H9 (cell line): ENCODE measurements around the gene GATAD2B. TPM values are rescaled to one million over a fixed set of nuclear protein-coding genes. Genes with fewer than 3 reads are reported as not detected.

Source experiments
- DNase-seq: peaks from one replicate; pipeline ENCODE4 v3.0.0-alpha.2; 2017
- H2AFZ ChIP-seq: one replicate; pipeline ENCODE4 v1.6.1; 2013; ENCODE audit warnings: mild to moderate bottlenecking, low read length, control low read depth, moderate library complexity
- H2AK5ac ChIP-seq: 2 replicates; pipeline ENCODE4 v1.6.1; 2013; ENCODE audit warnings: low read length, control low read depth, mixed read lengths; ENCODE audit not compliant: insufficient read length
- H2BK120ac ChIP-seq: one replicate; pipeline ENCODE4 v1.6.1; 2013; ENCODE audit warnings: low read depth, mild to moderate bottlenecking, low read length, control low read depth, inconsistent platforms; ENCODE audit not compliant: poor library complexity, severe bottlenecking
- H2BK12ac ChIP-seq: 2 replicates; pipeline ENCODE4 v1.6.1; 2013; ENCODE audit warnings: low read length, control low read depth, mixed read lengths, low read depth; ENCODE audit not compliant: insufficient read length
- H2BK15ac ChIP-seq: 2 replicates; pipeline ENCODE4 v1.6.1; 2013; ENCODE audit warnings: low read depth, low read length, control low read depth
- H2BK20ac ChIP-seq: one replicate; pipeline ENCODE4 v1.6.1; 2013; ENCODE audit warnings: low read depth, mild to moderate bottlenecking, low read length, control low read depth, inconsistent platforms; ENCODE audit not compliant: poor library complexity, severe bottlenecking
- H2BK5ac ChIP-seq: 2 replicates; pipeline ENCODE4 v1.6.1; 2013; ENCODE audit warnings: low read length, control low read depth, mixed read lengths; ENCODE audit not compliant: insufficient read length
- H3K14ac ChIP-seq: 2 replicates; pipeline ENCODE4 v1.6.1; 2013; ENCODE audit warnings: low read length, control low read depth; ENCODE audit not compliant: insufficient read depth
- H3K18ac ChIP-seq: 2 replicates; pipeline ENCODE4 v1.6.1; 2013; ENCODE audit warnings: low read depth, mild to moderate bottlenecking, mixed read lengths, low read length, control low read depth; ENCODE audit not compliant: insufficient read length
- H3K23ac ChIP-seq: 2 replicates; pipeline ENCODE4 v1.6.1; 2013; ENCODE audit warnings: low read length, control low read depth, mixed read lengths, low read depth; ENCODE audit not compliant: insufficient read length
- H3K23me2 ChIP-seq: 2 replicates; pipeline ENCODE4 v1.6.1; 2013; ENCODE audit warnings: low read depth, mild to moderate bottlenecking, mixed read lengths, low read length, control low read depth; ENCODE audit not compliant: insufficient read length, poor library complexity, severe bottlenecking
- H3K27ac ChIP-seq: 2 replicates; pipeline ENCODE4 v1.5.1; 2013; ENCODE audit warnings: low read length, control low read depth, mixed read lengths, low read depth; ENCODE audit not compliant: insufficient read length
- H3K27me3 ChIP-seq: 2 replicates; pipeline ENCODE4 v1.6.1; 2013; ENCODE audit warnings: low read length, control low read depth, inconsistent platforms; ENCODE audit not compliant: insufficient read depth
- H3K4ac ChIP-seq: 2 replicates; pipeline ENCODE4 v1.6.1; 2013; ENCODE audit warnings: low read depth, mild to moderate bottlenecking, control low read depth, inconsistent platforms, low read length, moderate library complexity
- H3K4me1 ChIP-seq: 2 replicates; pipeline ENCODE4 v1.6.1; 2013; ENCODE audit warnings: low read length, control low read depth, inconsistent platforms; ENCODE audit not compliant: insufficient read depth
- H3K4me2 ChIP-seq: 2 replicates; pipeline ENCODE4 v1.6.1; 2013; ENCODE audit warnings: low read length, control low read depth, mixed read lengths; ENCODE audit not compliant: insufficient read length, insufficient read depth
- H3K56ac ChIP-seq: 2 replicates; pipeline ENCODE4 v1.6.1; 2013; ENCODE audit warnings: low read depth, mild to moderate bottlenecking, mixed read lengths, low read length, control low read depth; ENCODE audit not compliant: insufficient read length
- H3K79me1 ChIP-seq: 2 replicates; pipeline ENCODE4 v1.6.1; 2013; ENCODE audit warnings: low read depth, mild to moderate bottlenecking, moderate library complexity, low read length, control low read depth, inconsistent platforms; ENCODE audit not compliant: insufficient read depth, poor library complexity, severe bottlenecking
- H3K79me2 ChIP-seq: 2 replicates; pipeline ENCODE4 v1.6.1; 2013; ENCODE audit warnings: low read length, control low read depth, inconsistent platforms; ENCODE audit not compliant: insufficient read depth
- H3K9ac ChIP-seq: 2 replicates; pipeline ENCODE4 v1.6.1; 2013; ENCODE audit warnings: low read length, control low read depth, mixed read lengths; ENCODE audit not compliant: insufficient read length; ENCODE audit errors: extremely low read depth
- H3K9me3 ChIP-seq: one replicate; pipeline ENCODE4 v1.6.1; 2013; ENCODE audit warnings: low read depth, low read length, inconsistent platforms; ENCODE audit not compliant: control insufficient read depth
- H3T11ph ChIP-seq: one replicate; pipeline ENCODE4 v1.6.1; 2013; ENCODE audit warnings: mild to moderate bottlenecking, low read length, control low read depth, inconsistent platforms
- H4K20me1 ChIP-seq: one replicate; pipeline ENCODE4 v1.6.1; 2013; ENCODE audit not compliant: control insufficient read depth, insufficient read length, insufficient read depth
- H4K5ac ChIP-seq: 2 replicates; pipeline ENCODE4 v1.6.1; 2013; ENCODE audit warnings: low read depth, mild to moderate bottlenecking, mixed read lengths, low read length, control low read depth; ENCODE audit not compliant: insufficient read length
- H4K8ac ChIP-seq: replicated peaks from 2 replicates; pipeline ENCODE4 v1.6.1; 2013; ENCODE audit warnings: low read length, control low read depth, mixed read lengths, low read depth; ENCODE audit not compliant: insufficient read length
- H4K91ac ChIP-seq: 2 replicates; pipeline ENCODE4 v1.6.1; 2013; ENCODE audit warnings: low read depth, mild to moderate bottlenecking, moderate library complexity, mixed read lengths, low read length, control low read depth; ENCODE audit not compliant: insufficient read length
- H3K27ac Mint-ChIP-seq, 3 experiments: 2 replicates in 2 of 3; 3 replicates in 1 of 3; pipeline ENCODE4 v1.8.0; 2020 to 2021; ENCODE audit warnings: mixed read lengths in 3 of 3, mild to moderate bottlenecking in 1 of 3, moderate library complexity in 1 of 3
- H3K27me3 Mint-ChIP-seq: 2 replicates; pipeline ENCODE4 v1.8.0; 2021; ENCODE audit warnings: low read depth, mild to moderate bottlenecking, moderate library complexity, mixed read lengths
- H3K36me3 Mint-ChIP-seq, 3 experiments: 2 replicates in 2 of 3; 3 replicates in 1 of 3; pipeline ENCODE4 v1.8.0; 2020 to 2021; ENCODE audit warnings: low read depth in 3 of 3, mixed read lengths in 3 of 3; ENCODE audit not compliant: insufficient read depth in 1 of 3
- H3K4me1 Mint-ChIP-seq, 2 experiments: 2 replicates each; pipeline ENCODE4 v1.8.0; 2020; ENCODE audit warnings: mixed read lengths in 2 of 2
- H3K4me3 Mint-ChIP-seq, 2 experiments: 2 replicates in 1 of 2; 3 replicates in 1 of 2; pipeline ENCODE4 v1.8.0; 2020 to 2021; ENCODE audit warnings: mild to moderate bottlenecking in 2 of 2, mixed read lengths in 2 of 2, moderate library complexity in 1 of 2
- H3K9me3 Mint-ChIP-seq, 2 experiments: 2 replicates in 1 of 2; 3 replicates in 1 of 2; pipeline ENCODE4 v1.8.0; 2020; ENCODE audit warnings: mild to moderate bottlenecking in 2 of 2, mixed read lengths in 2 of 2, moderate library complexity in 1 of 2
- CTCF ChIP-seq: fragments of 200-600 bp; sonication (generic); conservative IDR thresholded peaks from 3 replicates; pipeline ENCODE4 v1.8.0; 2021; ENCODE audit warnings: antibody characterized with exemption, mild to moderate bottlenecking
- WGBS: extraction: QIAGEN DNeasy Blood & Tissue Kit; methylation state at CpG from one replicate; pipeline ENCODE4 v1.1.7; 2013; ENCODE audit warnings: missing lambda C conversion rate, low lambda C conversion rate, mixed read lengths; ENCODE audit not compliant: insufficient read length; ENCODE audit errors: extremely low coverage; 5-methylcytosine and 5-hydroxymethylcytosine counted together
- total RNA-seq: library from RNA; stranded (reverse); gene quantifications from 2 replicates; pipeline ENCODE4 v1.2.1, GENCODE V29; 2021

The GATAD2B gene
- total RNA-seq, 1 experiment from 2014 or later, result 44.1 TPM

DNA sequence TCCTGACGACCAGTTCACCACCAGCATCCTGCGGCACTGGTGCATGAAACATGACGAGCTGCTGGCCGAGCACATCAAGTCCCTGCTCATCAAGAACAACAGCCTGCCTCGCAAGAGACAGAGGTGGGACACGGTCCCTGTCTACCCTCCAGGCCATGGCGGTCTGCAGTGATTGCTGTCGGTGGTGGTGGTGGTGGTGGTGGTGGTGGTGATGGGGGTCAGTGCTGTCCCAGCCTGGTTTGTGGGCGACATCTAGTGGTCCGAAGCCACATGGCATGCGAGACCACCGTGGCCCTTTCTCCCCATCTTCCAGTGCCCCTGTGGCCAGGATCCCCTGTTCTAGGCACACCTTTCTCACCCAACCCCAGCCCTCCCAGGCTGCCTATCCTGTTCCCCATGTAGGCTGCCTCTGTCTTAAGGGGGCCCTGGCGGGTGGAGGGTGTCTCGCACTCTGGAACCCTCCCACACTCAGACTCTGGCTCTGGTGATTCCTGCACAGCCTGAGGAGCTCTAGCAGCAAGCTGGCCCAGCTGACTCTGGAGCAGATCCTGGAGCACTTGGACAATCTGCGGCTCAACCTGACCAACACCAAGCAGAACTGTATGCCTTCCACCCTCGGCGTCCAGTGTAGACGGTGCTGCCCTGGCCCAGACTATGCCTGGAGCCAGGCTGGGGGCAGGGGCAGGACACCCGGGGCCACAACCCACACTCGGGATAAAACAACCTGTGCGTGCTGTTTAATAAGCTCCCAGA, 150.8 kb downstream of the GATAD2B start:
- H2BK20ac ChIP-seq, result no peak overlapping the region
- no peak overlapping the region for H3K23ac ChIP-seq
- no peak overlapping the region for H2BK120ac ChIP-seq
- H3K9ac ChIP-seq, result no peak overlapping the region
- no peaks in the 10 kb centered on the region for H3K79me2 ChIP-seq
- H4K91ac ChIP-seq, result no peak overlapping the region
- H2BK5ac ChIP-seq, result no peak overlapping the region
- no peak overlapping the region for H3K4ac ChIP-seq
- no peaks in the 10 kb centered on the region for H3K27me3 ChIP-seq
- peaks cover 2% of the 10 kb centered on the region; the same call in 1 of the 2 replicates for H3K4me1 ChIP-seq
- no peaks in the 10 kb centered on the region for H3K79me1 ChIP-seq
- no peak overlapping the region for H4K8ac ChIP-seq
- no peak overlapping the region for H3K27ac Mint-ChIP-seq
- H3K14ac ChIP-seq, result no peak overlapping the region
- H3K23me2 ChIP-seq, result peaks cover 10% of the 10 kb centered on the region
- H4K20me1 ChIP-seq, result no peaks in the 10 kb centered on the region
- no peak overlapping the region for H3K27ac ChIP-seq
- peak; percentile 76 for DNase-seq
- WGBS, result no CpG with 5 or more reads among the region's 21 CpGs
- no peak overlapping the region for H2AFZ ChIP-seq
- H3K4me2 ChIP-seq, result no peak overlapping the region
- H3K36me3 Mint-ChIP-seq, result peaks cover 35 to 70% (median 63%) of the 10 kb centered on the region in 3 experiments; a peak in 6 of 7 replicates
- H4K5ac ChIP-seq, result no peak overlapping the region
- peaks cover 26 to 43% of the 10 kb centered on the region in 2 experiments for H3K4me1 Mint-ChIP-seq
- peak overlapping the region in 1 of 2 experiments; percentile 54; a peak in 1 of 5 replicates for H3K4me3 Mint-ChIP-seq
- no peak overlapping the region for H2AK5ac ChIP-seq
- H3K56ac ChIP-seq, result no peak overlapping the region
- peak; percentile 66 for TF ChIP-seq CTCF
- H3K9me3 ChIP-seq, result no peaks in the 10 kb centered on the region
- no peak overlapping the region for H3T11ph ChIP-seq
- H3K9me3 Mint-ChIP-seq, result no peaks in the 10 kb centered on the region
- no peak overlapping the region for H3K18ac ChIP-seq
- no peak overlapping the region for H2BK12ac ChIP-seq
- no peak overlapping the region for H2BK15ac ChIP-seq
- no peaks in the 10 kb centered on the region for H3K27me3 Mint-ChIP-seq
